Neural progenitor cell (in vitro differentiated cells): ENCODE results near the gene KIRREL3. TPM values are rescaled to one million over a fixed set of nuclear protein-coding genes. Genes with fewer than 3 reads are reported as not detected.

Experiments
- DNase-seq: peaks from one replicate; pipeline ENCODE4 v3.0.0-alpha.2; 2016; ENCODE audit warnings: low spot score
- H2AFZ ChIP-seq: fragments of 200-600 bp; sonication (generic); replicated peaks from 2 replicates; pipeline ENCODE4 v1.6.1; 2016; ENCODE audit warnings: antibody characterized with exemption
- H3F3A ChIP-seq: fragments of 200-600 bp; sonication (generic); 2 replicates; pipeline ENCODE4 v1.6.1; 2016; ENCODE audit warnings: antibody characterized with exemption, low read depth
- H3K27ac ChIP-seq: fragments of 200-600 bp; sonication (generic); 2 replicates; pipeline ENCODE4 v1.5.1; 2016; ENCODE audit warnings: mild to moderate bottlenecking
- H3K27me3 ChIP-seq: fragments of 200-600 bp; sonication (generic); 2 replicates; pipeline ENCODE4 v1.6.1; 2016; ENCODE audit warnings: mild to moderate bottlenecking, moderate library complexity
- H3K36me3 ChIP-seq: fragments of 200-600 bp; sonication (generic); 2 replicates; pipeline ENCODE4 v1.5.1; 2016
- H3K4me1 ChIP-seq: fragments of 200-600 bp; sonication (generic); 2 replicates; pipeline ENCODE4 v1.6.1; 2016; ENCODE audit warnings: mixed run types
- H3K4me2 ChIP-seq: fragments of 200-600 bp; sonication (generic); 2 replicates; pipeline ENCODE4 v1.6.1; 2016
- H3K4me3 ChIP-seq: fragments of 200-600 bp; sonication (generic); 2 replicates; pipeline ENCODE4 v1.5.1; 2016
- H3K79me2 ChIP-seq: fragments of 200-600 bp; sonication (generic); 2 replicates; pipeline ENCODE4 v1.6.1; 2016; ENCODE audit warnings: low read depth
- H3K9ac ChIP-seq: fragments of 200-600 bp; sonication (generic); 2 replicates; pipeline ENCODE4 v1.6.1; 2016
- H3K9me3 ChIP-seq: fragments of 200-600 bp; sonication (generic); 2 replicates; pipeline ENCODE4 v1.5.1; 2016; ENCODE audit warnings: low read depth
- H4K20me1 ChIP-seq: fragments of 200-600 bp; sonication (generic); 2 replicates; pipeline ENCODE4 v1.6.1; 2016; ENCODE audit warnings: low read depth
- H3K27ac Mint-ChIP-seq: 3 replicates; pipeline ENCODE4 v1.8.0; 2021; ENCODE audit warnings: mixed read lengths
- H3K27me3 Mint-ChIP-seq: 2 replicates; pipeline ENCODE4 v1.8.0; 2022; ENCODE audit warnings: low read depth, mild to moderate bottlenecking, inconsistent platforms, moderate library complexity, mixed read lengths; ENCODE audit not compliant: insufficient read depth
- H3K36me3 Mint-ChIP-seq: 3 replicates; pipeline ENCODE4 v1.8.0; 2021; ENCODE audit warnings: mixed read lengths
- H3K4me1 Mint-ChIP-seq: 3 replicates; pipeline ENCODE4 v1.8.0; 2021; ENCODE audit warnings: mixed read lengths
- H3K4me3 Mint-ChIP-seq: 3 replicates; pipeline ENCODE4 v1.8.0; 2021; ENCODE audit warnings: mild to moderate bottlenecking, moderate library complexity, mixed read lengths
- H3K9me3 Mint-ChIP-seq: 3 replicates; pipeline ENCODE4 v1.8.0; 2020; ENCODE audit warnings: mixed read lengths
- EZH2 ChIP-seq: fragments of 200-600 bp; sonication (generic); IDR thresholded peaks from 2 replicates; pipeline ENCODE4 v1.6.1; 2017; ENCODE audit warnings: antibody characterized with exemption, mild to moderate bottlenecking, moderate library complexity
- EZH2phosphoT487 ChIP-seq: fragments of 200-600 bp; sonication (generic); IDR thresholded peaks from 2 replicates; pipeline ENCODE4 v1.6.1; 2017; ENCODE audit warnings: antibody characterized with exemption
- total RNA-seq: library from RNA; depleted of rRNA; stranded (reverse); fragments of >200 nt; gene quantifications from 2 replicates; pipeline ENCODE4 v1.2.3, GENCODE V29; 2015; ENCODE audit warnings: low replicate concordance
- TF ChIP-seq, protein P1 (sequence below): fragments of 200-600 bp; sonication (generic); IDR thresholded peaks from 2 replicates; pipeline ENCODE4 v1.5.1; 2017; ENCODE audit warnings: antibody characterized with exemption, mild to moderate bottlenecking

The KIRREL3 gene
- total RNA-seq, 1 donor from 2014 or later, result 1.1 TPM

DNA sequence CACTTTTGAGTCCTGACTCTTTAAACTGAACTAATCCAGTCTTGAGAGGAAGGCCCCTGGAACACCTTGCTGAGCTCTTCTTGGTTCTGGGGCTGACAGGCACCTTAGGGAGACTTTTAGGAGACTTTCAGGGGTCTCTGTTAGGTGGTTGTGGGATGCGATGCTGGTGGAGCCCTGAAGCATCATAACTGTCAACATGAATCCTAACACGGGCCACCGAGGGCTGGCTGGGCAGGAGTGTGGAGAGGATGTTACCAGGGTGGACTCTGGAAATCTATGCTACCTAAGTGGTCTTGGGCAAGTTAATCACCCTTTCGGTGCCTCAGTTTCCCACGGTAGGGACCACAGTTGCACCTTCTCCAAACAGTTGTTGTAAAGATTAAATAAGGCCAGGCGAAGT is 538.6 kb downstream of the KIRREL3 start:
- no peak overlapping the region for H3K27ac ChIP-seq
- TF ChIP-seq EZH2phosphoT487, result no peak
- no peaks in the 10 kb centered on the region for H3K36me3 ChIP-seq
- no peak for DNase-seq
- Mint-ChIP-seq H3K36me3 (no peaks in the 10 kb centered on the region), H3K27me3 (peaks cover 5% of the 10 kb centered on the region), H3K4me1 (peaks cover 8% of the 10 kb centered on the region), H3K27ac (no peak overlapping the region), H3K4me3 (no peak overlapping the region), H3K9me3 (no peaks in the 10 kb centered on the region)
- H3K4me3 ChIP-seq, result no peak overlapping the region
- H2AFZ ChIP-seq, result no peak overlapping the region
- H3K9me3 ChIP-seq, result no peaks in the 10 kb centered on the region
- H4K20me1 ChIP-seq, result no peaks in the 10 kb centered on the region
- H3K4me2 ChIP-seq, result no peak overlapping the region
- no peak overlapping the region for H3K9ac ChIP-seq
- H3F3A ChIP-seq, result no peaks in the 10 kb centered on the region
- H3K4me1 ChIP-seq, result peaks cover 3% of the 10 kb centered on the region
- H3K79me2 ChIP-seq, result no peaks in the 10 kb centered on the region
- H3K27me3 ChIP-seq, result no peaks in the 10 kb centered on the region

DNA sequence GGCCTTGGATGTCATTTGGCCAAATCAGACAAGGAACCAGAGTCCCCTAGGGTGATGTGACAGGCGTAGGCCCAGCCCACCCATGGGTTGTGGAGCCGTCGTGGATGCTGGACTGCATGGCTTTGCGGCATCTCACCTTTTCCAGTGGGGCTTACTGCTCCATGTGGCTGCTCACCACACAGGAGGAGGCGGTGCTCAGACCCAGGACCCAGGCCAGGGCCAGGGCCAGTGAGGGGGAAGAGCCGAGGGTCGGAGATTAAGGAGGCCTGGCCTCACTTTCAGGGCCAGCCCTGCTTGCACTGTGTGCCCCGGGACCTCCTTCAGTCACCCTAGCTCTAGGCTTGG is 539.5 kb downstream of the KIRREL3 start:
- Histone ChIP-seq H3K79me2 (no peaks in the 10 kb centered on the region), H3K9me3 (no peaks in the 10 kb centered on the region), H3K9ac (no peak overlapping the region), H3K27ac (no peak overlapping the region), H3F3A (no peaks in the 10 kb centered on the region), H3K27me3 (no peaks in the 10 kb centered on the region), H3K4me1 (peaks cover 3% of the 10 kb centered on the region), H3K36me3 (no peaks in the 10 kb centered on the region), H4K20me1 (no peaks in the 10 kb centered on the region), H3K4me2 (no peak overlapping the region), H3K4me3 (no peak overlapping the region), H2AFZ (no peak overlapping the region)
- no peak overlapping the region for H3K4me3 Mint-ChIP-seq
- no peaks in the 10 kb centered on the region for H3K36me3 Mint-ChIP-seq
- H3K27me3 Mint-ChIP-seq, result peaks cover 9% of the 10 kb centered on the region
- no peak overlapping the region for H3K27ac Mint-ChIP-seq
- TF ChIP-seq EZH2phosphoT487, result no peak
- TF ChIP-seq EZH2, result no peak
- TF ChIP-seq, protein P1, sequence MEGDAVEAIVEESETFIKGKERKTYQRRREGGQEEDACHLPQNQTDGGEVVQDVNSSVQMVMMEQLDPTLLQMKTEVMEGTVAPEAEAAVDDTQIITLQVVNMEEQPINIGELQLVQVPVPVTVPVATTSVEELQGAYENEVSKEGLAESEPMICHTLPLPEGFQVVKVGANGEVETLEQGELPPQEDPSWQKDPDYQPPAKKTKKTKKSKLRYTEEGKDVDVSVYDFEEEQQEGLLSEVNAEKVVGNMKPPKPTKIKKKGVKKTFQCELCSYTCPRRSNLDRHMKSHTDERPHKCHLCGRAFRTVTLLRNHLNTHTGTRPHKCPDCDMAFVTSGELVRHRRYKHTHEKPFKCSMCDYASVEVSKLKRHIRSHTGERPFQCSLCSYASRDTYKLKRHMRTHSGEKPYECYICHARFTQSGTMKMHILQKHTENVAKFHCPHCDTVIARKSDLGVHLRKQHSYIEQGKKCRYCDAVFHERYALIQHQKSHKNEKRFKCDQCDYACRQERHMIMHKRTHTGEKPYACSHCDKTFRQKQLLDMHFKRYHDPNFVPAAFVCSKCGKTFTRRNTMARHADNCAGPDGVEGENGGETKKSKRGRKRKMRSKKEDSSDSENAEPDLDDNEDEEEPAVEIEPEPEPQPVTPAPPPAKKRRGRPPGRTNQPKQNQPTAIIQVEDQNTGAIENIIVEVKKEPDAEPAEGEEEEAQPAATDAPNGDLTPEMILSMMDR, result no peak
- H3K9me3 Mint-ChIP-seq, result no peaks in the 10 kb centered on the region
- no peak for DNase-seq
- H3K4me1 Mint-ChIP-seq, result peaks cover 8% of the 10 kb centered on the region

DNA sequence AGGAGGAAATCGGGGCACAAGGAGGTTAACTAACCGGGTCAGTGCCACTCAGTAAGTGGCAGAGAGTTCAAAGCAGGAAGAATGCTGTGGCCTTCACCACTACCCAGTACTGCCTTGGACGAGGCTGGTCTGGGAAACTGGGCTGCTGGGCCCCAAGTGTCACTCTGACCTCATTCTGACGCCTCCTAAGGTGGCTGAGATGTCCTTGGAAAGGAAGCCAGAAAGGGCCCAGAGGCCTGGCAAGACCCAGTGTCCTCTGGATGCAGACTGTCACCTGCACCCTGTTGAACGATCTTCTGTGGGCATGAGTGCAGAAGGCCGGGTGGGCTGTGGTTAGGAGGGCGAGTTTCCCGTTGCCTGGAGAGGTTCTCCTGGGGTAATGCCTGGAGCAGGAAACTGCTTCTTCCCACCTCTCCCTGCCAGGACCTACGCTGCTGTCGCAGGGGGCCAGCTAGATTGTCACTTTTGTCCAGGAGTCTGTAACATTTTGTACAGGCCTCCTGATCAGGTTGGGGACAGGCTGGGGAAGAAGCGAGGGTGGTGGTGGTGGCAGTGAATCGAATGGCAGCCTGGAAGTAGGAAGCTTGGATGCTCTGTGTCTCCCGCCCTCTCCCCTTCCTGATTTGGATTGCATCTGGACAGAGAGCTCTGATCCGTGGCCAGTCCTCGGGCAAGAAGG is 540.0 kb downstream of the KIRREL3 start:
- no peak overlapping the region for H3K4me3 ChIP-seq
- no peak overlapping the region for H3K27ac ChIP-seq
- no peaks in the 10 kb centered on the region for H3K36me3 ChIP-seq
- Mint-ChIP-seq H3K9me3 (no peaks in the 10 kb centered on the region), H3K27me3 (peaks cover 13% of the 10 kb centered on the region), H3K36me3 (no peaks in the 10 kb centered on the region), H3K27ac (no peak overlapping the region), H3K4me1 (peaks cover 4% of the 10 kb centered on the region), H3K4me3 (no peak overlapping the region)
- H3K9me3 ChIP-seq, result no peaks in the 10 kb centered on the region
- H3K9ac ChIP-seq, result no peak overlapping the region
- DNase-seq, result no peak
- peaks cover 3% of the 10 kb centered on the region for H3K4me1 ChIP-seq
- no peaks in the 10 kb centered on the region for H4K20me1 ChIP-seq
- TF ChIP-seq EZH2phosphoT487 (no peak), EZH2 (no peak)
- TF ChIP-seq, protein P1, result no peak
- no peaks in the 10 kb centered on the region for H3K27me3 ChIP-seq
- H3K79me2 ChIP-seq, result no peaks in the 10 kb centered on the region
- no peak overlapping the region for H2AFZ ChIP-seq
- no peak overlapping the region for H3K4me2 ChIP-seq
- H3F3A ChIP-seq, result no peaks in the 10 kb centered on the region

DNA sequence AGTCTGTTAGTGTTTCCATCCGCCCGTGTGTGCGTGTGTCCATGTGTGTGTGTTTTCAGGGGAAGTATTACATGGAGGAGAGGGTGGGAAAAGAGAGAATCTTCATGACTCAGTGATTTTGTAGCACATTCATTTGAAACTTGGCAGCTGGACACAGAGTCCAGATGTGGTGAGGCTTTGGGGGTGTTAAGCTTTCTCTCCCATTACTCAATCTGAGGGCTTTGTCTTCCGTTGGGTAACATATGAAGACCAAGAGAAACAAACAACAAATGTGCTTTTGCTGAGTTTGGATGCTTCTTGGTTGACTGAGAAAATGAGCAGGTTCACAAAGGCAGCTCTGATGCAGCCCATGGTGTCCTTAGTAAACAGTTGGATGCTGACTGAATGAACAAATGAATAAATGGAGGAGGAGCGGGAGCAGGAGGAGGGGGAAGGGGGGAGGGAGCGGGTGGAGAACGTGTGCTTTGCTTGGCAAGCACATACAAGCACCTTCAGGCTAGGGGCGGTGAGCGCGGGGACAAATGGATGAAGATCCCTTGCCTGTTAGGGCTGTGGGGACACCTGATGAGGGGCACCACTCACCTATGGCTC is 540.8 kb downstream of the KIRREL3 start:
- Histone ChIP-seq H3K4me2 (no peak overlapping the region), H3K36me3 (no peaks in the 10 kb centered on the region), H3F3A (no peaks in the 10 kb centered on the region), H3K4me1 (peaks cover 3% of the 10 kb centered on the region), H3K9ac (no peak overlapping the region), H4K20me1 (no peaks in the 10 kb centered on the region), H3K9me3 (no peaks in the 10 kb centered on the region), H3K27me3 (no peaks in the 10 kb centered on the region), H3K4me3 (no peak overlapping the region), H3K27ac (no peak overlapping the region), H2AFZ (no peak overlapping the region), H3K79me2 (no peaks in the 10 kb centered on the region)
- H3K27me3 Mint-ChIP-seq, result peaks cover 10% of the 10 kb centered on the region
- no peak overlapping the region for H3K4me3 Mint-ChIP-seq
- peak overlapping the region; percentile 43 for H3K27ac Mint-ChIP-seq
- H3K9me3 Mint-ChIP-seq, result no peaks in the 10 kb centered on the region
- no peaks in the 10 kb centered on the region for H3K36me3 Mint-ChIP-seq
- TF ChIP-seq EZH2phosphoT487 (no peak), EZH2 (no peak)
- TF ChIP-seq, protein P1, result no peak
- H3K4me1 Mint-ChIP-seq, result peaks cover 4% of the 10 kb centered on the region
- no peak for DNase-seq
